Epithelial cell of prostate (primary cell): ENCODE data around the gene AZU1.
"Not testable (repeated sequence)": the region's sequence is repeated elsewhere in the genome, so short reads cannot be mapped to it uniquely, and the experiment has no call there.

ENCODE experiments used
- DNase-seq: peaks from one replicate; pipeline ENCODE4 v3.0.0-alpha.2; 2011; ENCODE audit warnings: low read depth, low spot score
- H3K27ac ChIP-seq: fragments of 450-650 bp; 2 replicates; pipeline ENCODE4 v1.5.1; 2017; ENCODE audit warnings: mild to moderate bottlenecking

Gene AZU1

DNA sequence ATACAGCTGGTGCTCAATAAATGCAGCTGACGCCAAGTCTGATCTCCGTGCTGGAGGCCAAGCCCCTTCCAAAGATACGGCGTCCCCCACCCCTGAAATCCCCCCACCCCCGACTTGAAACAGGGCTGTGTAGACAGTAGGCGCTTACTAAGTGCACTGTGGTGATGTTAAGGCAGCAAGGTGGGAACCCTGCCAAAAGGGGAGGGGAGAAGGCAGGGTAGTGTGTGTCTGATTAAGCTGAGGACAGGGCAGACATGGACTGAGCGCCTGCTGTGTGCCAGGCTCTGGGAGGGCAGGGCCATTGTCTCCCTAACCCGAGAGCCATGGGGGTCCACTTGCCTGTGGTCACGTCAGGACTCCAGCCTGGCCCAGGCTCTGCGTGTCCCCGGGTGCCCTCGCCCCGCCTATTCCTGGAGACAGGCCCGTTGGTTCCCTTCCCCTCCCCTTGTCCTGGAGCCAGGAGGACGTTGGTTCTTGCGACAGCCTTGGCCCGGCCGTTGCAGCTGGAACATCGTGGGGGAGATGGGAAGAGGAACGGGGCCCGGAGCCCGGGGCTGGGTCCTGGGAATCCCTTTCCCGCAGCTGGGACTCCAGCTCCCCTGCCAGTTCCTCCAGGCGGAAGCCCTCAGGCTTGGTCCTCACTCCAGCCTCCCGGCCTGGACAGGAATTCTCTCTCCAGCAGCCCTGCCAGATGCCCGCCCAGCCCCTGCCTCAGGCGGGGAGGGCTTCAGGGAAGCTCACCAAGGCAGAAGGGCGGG is 22.8 kb downstream of the AZU1 start:
- DNase-seq, result no peak
- H3K27ac ChIP-seq, result no peak overlapping the region

DNA sequence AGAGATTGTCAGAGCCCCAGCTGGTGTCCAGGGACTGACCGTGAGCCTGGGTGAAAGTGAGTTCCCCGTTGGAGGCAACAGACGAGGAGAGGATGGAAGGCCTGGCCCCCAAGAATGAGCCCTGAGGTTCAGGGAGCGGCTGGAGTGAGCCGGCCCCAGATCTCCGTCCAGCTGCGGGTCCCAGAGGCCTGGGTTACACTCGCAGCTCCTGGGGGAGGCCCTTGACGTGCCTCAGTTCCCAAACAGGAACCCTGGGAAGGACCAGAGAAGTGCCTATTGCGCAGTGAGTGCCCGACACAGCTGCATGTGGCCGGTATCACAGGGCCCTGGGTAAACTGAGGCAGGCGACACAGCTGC is 23.3 kb downstream of the AZU1 start:
- DNase-seq, result no peak
- no peak overlapping the region for H3K27ac ChIP-seq

DNA sequence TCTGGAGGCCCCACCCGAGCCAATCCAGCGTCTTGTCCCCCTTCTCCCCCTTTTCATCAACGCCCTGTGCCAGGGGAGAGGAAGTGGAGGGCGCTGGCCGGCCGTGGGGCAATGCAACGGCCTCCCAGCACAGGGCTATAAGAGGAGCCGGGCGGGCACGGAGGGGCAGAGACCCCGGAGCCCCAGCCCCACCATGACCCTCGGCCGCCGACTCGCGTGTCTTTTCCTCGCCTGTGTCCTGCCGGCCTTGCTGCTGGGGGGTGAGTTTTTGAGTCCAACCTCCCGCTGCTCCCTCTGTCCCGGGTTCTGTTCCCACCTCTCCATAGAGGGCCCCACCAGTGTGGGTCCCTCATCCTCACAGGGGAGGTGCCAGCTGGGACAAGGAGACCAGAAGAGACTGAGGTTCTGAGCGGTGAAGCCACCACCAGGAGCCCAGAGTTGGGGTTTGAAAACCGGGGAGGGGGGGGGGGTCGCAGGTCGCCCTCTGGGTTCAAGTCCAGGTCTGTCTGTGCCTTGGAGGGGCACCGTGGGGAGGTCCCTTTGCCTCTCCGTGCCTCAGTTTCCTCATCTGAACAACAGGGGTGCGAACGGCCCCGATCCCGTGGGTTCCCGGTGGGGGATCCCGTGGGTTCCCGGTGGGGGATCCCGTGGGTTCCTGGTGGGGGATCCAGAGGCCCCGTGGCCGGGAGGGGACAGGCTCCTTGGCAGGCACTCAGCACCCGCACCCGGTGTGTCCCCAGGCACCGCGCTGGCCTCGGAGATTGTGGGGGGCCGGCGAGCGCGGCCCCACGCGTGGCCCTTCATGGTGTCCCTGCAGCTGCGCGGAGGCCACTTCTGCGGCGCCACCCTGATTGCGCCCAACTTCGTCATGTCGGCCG is 24.7 kb downstream of the AZU1 start, which contains the start of gene ELANE:
Gene ELANE (plus strand): TSS at position 168 of the 878 bp plus-strand sequence. CDS start 26 bp downstream, at position 194.
- DNase-seq, result no peak
- no peak within 1 kb of the TSS for H3K27ac ChIP-seq

GRCh38 chr19:853014-853585 is 25.5 kb downstream of the AZU1 start:
- DNase-seq, result no peak

GRCh38 chr19:853614-854220 is 26.1 kb downstream of the AZU1 start:
- DNase-seq, H3K27ac ChIP-seq: not testable (repeated sequence)

More at GRCh38 chr19:853014-853585, 25.5 kb downstream of the AZU1 start:
- no peak overlapping the region for H3K27ac ChIP-seq

DNA sequence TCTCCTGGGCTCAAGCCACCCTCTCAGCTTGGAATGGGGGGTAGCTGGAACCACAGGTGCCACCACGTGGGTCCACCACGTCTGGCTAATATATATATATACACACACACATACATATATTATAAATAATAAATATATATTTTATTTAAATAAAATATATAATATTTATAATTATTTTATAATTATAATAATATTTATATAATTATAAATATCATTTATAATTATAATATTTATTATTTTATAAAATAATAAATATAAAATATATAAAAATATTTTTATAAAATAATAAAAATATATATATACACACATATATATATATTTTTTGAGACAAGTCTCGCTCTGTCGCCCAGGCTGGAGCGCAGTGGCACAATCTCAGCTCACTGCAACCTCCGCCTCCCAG is 26.9 kb downstream of the AZU1 start:
- H3K27ac ChIP-seq, result no peak overlapping the region
- no peak for DNase-seq

DNA sequence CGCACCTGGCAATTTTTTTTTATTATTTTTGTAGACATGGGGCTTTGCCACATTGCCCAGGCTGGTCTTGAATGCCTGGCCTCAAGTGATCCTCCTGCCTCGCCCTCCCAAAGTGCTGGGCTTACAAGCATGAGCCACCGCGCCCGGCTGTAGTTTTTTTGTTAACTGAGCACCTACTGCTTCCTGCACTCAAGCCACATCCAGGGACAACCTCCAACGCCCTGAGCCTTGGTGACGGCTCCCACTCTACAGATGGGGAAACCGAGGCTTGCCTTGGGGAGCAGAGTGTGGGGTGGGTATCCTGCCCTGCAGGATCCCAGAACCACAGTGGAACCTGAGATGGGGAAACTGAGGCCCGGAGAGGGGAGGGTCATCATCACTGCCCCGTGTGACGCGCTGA is 27.5 kb downstream of the AZU1 start:
- DNase-seq, result no peak
- no peak overlapping the region for H3K27ac ChIP-seq

- no peak for DNase-seq
- H3K27ac ChIP-seq, result no peak overlapping the region
Measured at GRCh38 chr19:855566-856120, 28.0 kb downstream of the AZU1 start.

DNA sequence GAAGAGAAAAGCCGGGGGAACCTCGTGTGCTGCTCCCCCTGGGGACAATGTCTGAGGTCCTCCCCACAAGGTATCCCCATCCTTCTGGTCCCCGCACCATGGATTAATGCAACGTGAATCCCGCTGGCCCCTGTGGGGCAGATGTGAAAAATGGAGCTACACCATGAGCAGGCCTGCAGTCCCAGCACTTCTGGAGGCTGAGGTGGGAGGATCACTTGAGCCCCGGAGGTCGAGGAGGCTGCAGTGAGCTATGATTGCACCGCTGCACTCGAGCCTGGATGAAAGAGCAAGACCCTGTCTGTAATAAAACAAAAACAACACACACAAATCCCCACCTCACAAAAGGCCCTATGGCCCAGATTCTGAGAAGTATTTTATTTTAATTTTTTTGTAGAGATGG is 30.6 kb downstream of the AZU1 start:
- DNase-seq, result no peak

DNA sequence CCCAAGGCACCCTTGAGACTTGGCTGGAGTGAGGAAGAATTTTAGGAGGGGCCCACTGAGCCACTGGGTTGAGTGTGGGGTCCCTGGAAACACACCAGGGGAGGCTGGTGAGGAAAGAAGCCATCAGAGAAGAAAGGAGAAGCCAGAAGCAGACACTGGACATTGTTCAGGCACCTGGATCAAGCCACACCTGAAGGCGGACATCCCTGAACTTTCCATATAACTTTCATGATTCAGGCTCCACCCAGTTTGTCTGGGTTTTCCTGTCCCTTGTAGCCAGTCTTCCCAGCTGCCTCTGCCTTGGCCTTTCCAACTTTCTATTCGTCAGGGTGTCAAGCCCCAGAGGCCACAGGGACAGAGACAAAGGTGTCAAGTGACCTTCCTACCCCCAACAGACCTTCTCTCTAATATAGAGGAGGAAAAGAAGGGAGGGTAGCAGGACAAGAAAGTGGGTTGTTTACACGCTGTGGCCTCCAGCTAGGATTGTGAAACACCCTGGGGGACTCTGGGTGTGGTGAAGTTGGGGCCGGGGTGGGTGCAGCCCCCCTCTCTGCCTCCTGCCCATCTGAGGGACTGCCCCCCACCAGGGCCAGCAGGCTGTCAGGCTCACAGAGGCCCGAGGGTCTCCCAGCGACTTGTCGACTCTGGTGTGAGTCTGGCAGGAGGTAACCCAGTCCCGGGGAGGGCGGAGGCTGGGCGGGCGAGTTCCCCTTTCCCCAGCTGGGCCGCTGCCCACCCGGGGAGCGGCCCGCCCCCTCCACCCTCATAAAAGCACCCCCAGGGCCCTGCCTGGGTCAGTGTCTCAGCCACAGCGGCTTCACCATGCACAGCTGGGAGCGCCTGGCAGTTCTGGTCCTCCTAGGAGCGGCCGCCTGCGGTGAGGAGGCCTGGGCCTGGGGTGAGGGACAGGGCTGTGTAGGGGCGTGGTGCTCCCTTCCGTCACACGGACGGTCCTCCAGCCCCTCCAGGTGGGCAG is 31.5 kb downstream of the AZU1 start, which contains the start of gene CFD:
Gene CFD (plus strand): TSS at position 797 of the 976 bp plus-strand sequence. CDS start 26 bp downstream, at position 823.
- H3K27ac ChIP-seq, result no peak within 1 kb of the TSS
- DNase-seq, result no peak

More for the DNA sequence above, 30.6 kb downstream of the AZU1 start:
- H3K27ac ChIP-seq, result no peak overlapping the region

DNA sequence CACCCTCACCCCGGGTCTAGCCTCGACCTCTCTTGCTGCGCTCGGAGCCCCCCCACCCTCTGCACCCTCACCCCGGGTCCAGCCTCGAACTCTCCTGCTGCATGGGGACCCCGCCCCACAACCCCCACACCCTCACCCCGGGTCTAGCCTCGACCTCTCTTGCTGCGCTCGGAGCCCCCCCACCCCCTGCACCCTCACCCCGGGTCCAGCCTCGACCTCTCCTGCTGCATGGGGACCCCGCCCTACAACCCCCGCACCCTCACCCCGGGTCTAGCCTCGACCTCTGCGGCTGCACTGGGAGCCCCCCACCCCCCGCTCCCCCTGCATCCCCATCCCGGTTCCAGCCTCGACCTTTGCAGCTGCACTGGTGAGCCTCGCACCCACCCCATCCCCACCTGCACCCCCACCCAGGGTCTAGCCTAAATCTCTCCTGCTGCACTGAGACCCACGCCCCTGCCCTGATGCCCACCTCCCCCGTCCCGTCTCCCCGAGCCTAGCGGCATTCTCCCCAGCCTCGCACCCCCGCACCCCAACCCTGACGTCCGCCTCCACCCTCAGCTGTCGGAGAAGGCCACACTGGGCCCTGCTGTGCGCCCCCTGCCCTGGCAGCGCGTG is 33.6 kb downstream of the AZU1 start:
- no peak overlapping the region for H3K27ac ChIP-seq
- no peak for DNase-seq

- no peak for DNase-seq
- H3K27ac ChIP-seq, result no peak overlapping the region
Measured at GRCh38 chr19:861756-862580, 34.3 kb downstream of the AZU1 start.

- DNase-seq, result no peak
Measured at GRCh38 chr19:862581-863314, 35.1 kb downstream of the AZU1 start.

DNA sequence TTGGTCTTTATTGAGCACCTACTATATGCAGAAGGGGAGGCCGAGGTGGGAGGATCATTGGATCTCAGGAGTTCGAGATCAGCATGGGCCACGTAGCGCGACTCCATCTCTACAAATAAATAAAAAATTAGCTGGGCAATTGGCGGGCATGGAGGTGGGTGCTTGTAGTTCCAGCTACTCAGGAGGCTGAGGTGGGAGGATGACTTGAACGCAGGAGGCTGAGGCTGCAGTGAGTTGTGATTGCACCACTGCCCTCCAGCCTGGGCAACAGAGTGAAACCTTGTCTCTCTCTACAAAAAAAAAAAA is 35.6 kb downstream of the AZU1 start:
- no peak overlapping the region for H3K27ac ChIP-seq
- no peak for DNase-seq

More at GRCh38 chr19:862581-863314, 35.1 kb downstream of the AZU1 start:
- no peak overlapping the region for H3K27ac ChIP-seq

- no peak for DNase-seq
- H3K27ac ChIP-seq, result no peak overlapping the region
Measured at GRCh38 chr19:866769-867300, 39.2 kb downstream of the AZU1 start.

GRCh38 chr19:867301-867793 is 39.7 kb downstream of the AZU1 start:
- DNase-seq, result no peak
- no peak overlapping the region for H3K27ac ChIP-seq
